Spleen (tissue), 11 donors: ENCODE data around the gene FAF1. TPM values are rescaled to one million over a fixed set of nuclear protein-coding genes. Genes with fewer than 3 reads are reported as not detected.

Experiments used
- DNase-seq: peaks from one replicate; pipeline ENCODE4 v3.0.0-alpha.2; 2020
- H3K27ac ChIP-seq, 8 donors: fragments of 200-600 bp; sonication (generic) in 7 of 8; 1 replicate in 4 of 8; 2 replicates in 4 of 8; pipeline versions ENCODE4 v1.5.0 to v1.8.0; 2016 to 2021; ENCODE audit warnings: inconsistent platforms in 4 of 8, mild to moderate bottlenecking in 4 of 8, moderate library complexity in 1 of 8
- H3K27me3 ChIP-seq, 7 donors: fragments of 200-600 bp; sonication (generic) in 6 of 7; replicated peaks in 1 of 7; 1 replicate in 4 of 7; 2 replicates in 3 of 7; pipeline versions ENCODE4 v1.5.0 to v1.8.0; 2016 to 2021; ENCODE audit warnings: inconsistent platforms in 3 of 7, mild to moderate bottlenecking in 1 of 7
- H3K36me3 ChIP-seq, 6 donors: fragments of 200-600 bp; sonication (generic) in 5 of 6; 1 replicate in 4 of 6; 2 replicates in 2 of 6; pipeline versions ENCODE4 v1.5.0 to v1.8.0; 2016 to 2021; ENCODE audit warnings: inconsistent platforms in 2 of 6
- H3K4me1 ChIP-seq, 6 donors: fragments of 200-600 bp; sonication (generic) in 5 of 6; 1 replicate in 3 of 6; 2 replicates in 3 of 6; pipeline versions ENCODE4 v1.5.0 to v1.8.0; 2016 to 2021; ENCODE audit warnings: inconsistent platforms in 3 of 6
- H3K4me3 ChIP-seq, 8 donors: fragments of 200-600 bp; sonication (generic) in 7 of 8; 1 replicate in 4 of 8; 2 replicates in 4 of 8; pipeline versions ENCODE4 v1.5.0 to v1.8.0; 2016 to 2021; ENCODE audit warnings: inconsistent platforms in 4 of 8, mild to moderate bottlenecking in 4 of 8, moderate library complexity in 2 of 8
- H3K9me3 ChIP-seq, 8 donors: fragments of 200-600 bp; sonication (generic) in 7 of 8; 1 replicate in 4 of 8; 2 replicates in 4 of 8; pipeline versions ENCODE4 v1.5.0 to v1.8.0; 2016 to 2021; ENCODE audit warnings: inconsistent platforms in 4 of 8
- CTCF ChIP-seq, 11 experiments: fragments of 200-600 bp in 7 of 11; fragments of 450-650 bp in 4 of 11; sonication (generic) in 4 of 11; IDR thresholded peaks in 8 of 11; conservative IDR thresholded peaks in 3 of 11; 1 replicate in 7 of 11; 2 replicates in 4 of 11; pipeline versions ENCODE4 v1.4.0 to v1.8.0; 2016 to 2021; ENCODE audit warnings: antibody characterized with exemption in 11 of 11, inconsistent platforms in 4 of 11, mild to moderate bottlenecking in 1 of 11
- POLR2A ChIP-seq, 3 donors: fragments of 450-650 bp; IDR thresholded peaks; one replicate each; pipeline ENCODE4 v1.5.1; 2017; ENCODE audit warnings: antibody characterized with exemption in 3 of 3, mild to moderate bottlenecking in 1 of 3
- POLR2AphosphoS5 ChIP-seq, 3 donors: sonication (generic); formaldehyde crosslinking; IDR thresholded peaks; one replicate each; pipeline ENCODE4 v1.5.1; 2017; ENCODE audit warnings: antibody characterized with exemption in 3 of 3
- WGBS, 5 donors: extraction: QIAGEN DNeasy Blood & Tissue Kit in 3 of 5; methylation state at CpG; one replicate each; pipeline versions ENCODE4 v1.1.5 to v1.1.7; 2013 to 2018; 5-methylcytosine and 5-hydroxymethylcytosine counted together
- intact Hi-C: fragments of 100-400 bp; cut with DNase I; formaldehyde crosslinking; loops from one replicate; pipeline ENCODE4 v1.15.0; 2023; ENCODE audit warnings: low total_unique reads
- polyA plus RNA-seq, 3 donors: library from polyadenylated mRNA; stranded (reverse); fragments of 200-250 nt; gene quantifications; one replicate each; pipeline ENCODE4 v1.2.1, GENCODE V29; 2013
- total RNA-seq, 7 donors: library from RNA; depleted of rRNA in 3 of 7; stranded (reverse); fragments of >200 nt in 3 of 7; fragmentation: NEBNext Ultra II Directional in 4 of 7; extraction: Animal tissue kit (Norgen Biotek cat#: 25700) in 4 of 7; gene quantifications; one replicate each; pipeline versions ENCODE4 v1.1.0 to v1.2.1, GENCODE V29; 2016 to 2021
- donor health status: healthy with polysubstance abuse.
- donor health status: DM: no; HTN: no; CAD: no; lungs with moderate emphysema.
- donor health status: DM: no; HTN: no; CAD: no.
- donor health status: Bipolar disorder and iron deficiency.
- donor health status: healthy.
- donor health status: DM: no; HTN: no; CAD: no.
- donor health status: DM: yes; HTN: yes; CAD: no.

The FAF1 gene
- total and polyA plus RNA-seq, 10 donors: 16.7 to 58.7 (median 40.0) TPM

- peaks cover 0 to 8% (median 0%) of the 10 kb centered on the region in 6 donors for H3K4me1 ChIP-seq
- H3K27me3 ChIP-seq: no peaks in the 10 kb centered on the region
- H3K27ac ChIP-seq: no peak overlapping the region
- H3K36me3 ChIP-seq: no peaks in the 10 kb centered on the region
- WGBS, 5 donors: 94 to 98% (median 97%) methylated on average over 4 of the region's 4 CpGs
- no peak overlapping the region for H3K4me3 ChIP-seq
- no peaks in the 10 kb centered on the region for H3K9me3 ChIP-seq
- intact Hi-C loops: no loop called here
- no peak for TF ChIP-seq POLR2A (IDR thresholded peaks at IDR 0.05)
- no peak for TF ChIP-seq CTCF (IDR thresholded peaks at IDR 0.05 in 8 of 11, conservative IDR thresholded peaks at IDR 0.05 in 3 of 11)
- no peak for TF ChIP-seq POLR2AphosphoS5 (IDR thresholded peaks at IDR 0.05)
- DNase-seq: no peak
These were observed 260.3 kb downstream of the FAF1 start for GRCh38 chr1:50699795-50700194.

GRCh38 chr1:50697440-50698421 is 262.3 kb downstream of the FAF1 start:
- WGBS, 5 donors: 95 to 99% (median 98%) methylated on average over 3 of the region's 3 CpGs

DNA sequence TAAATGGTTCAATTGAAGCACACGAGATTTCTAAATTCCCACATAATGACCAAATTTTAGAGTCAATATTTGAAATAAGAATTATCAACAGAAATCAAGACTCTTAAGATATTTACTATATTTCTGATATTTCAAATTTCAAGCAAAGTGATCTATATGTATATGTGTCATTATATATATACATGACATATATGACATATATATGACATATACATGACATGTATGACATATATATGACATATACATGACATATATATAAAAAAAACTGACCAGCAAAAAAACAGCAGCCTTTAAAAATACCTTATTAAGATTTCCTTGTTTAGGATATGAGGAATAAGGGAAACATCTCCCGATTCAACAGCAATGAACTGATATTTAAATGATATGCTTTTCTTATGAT is 266.2 kb downstream of the FAF1 start:
- Histone ChIP-seq H3K9me3 (no peaks in the 10 kb centered on the region), H3K36me3 (peaks cover 0 to 15% (median 0%) of the 10 kb centered on the region in 6 donors), H3K4me3 (no peak overlapping the region), H3K4me1 (no peaks in the 10 kb centered on the region), H3K27ac (no peak overlapping the region), H3K27me3 (no peaks in the 10 kb centered on the region)
- no peak for DNase-seq
- intact Hi-C loops: no loop called here
- 94 to 98% (median 95%) methylated on average over 2 of the region's 2 CpGs for WGBS, 5 donors
- no peak for TF ChIP-seq POLR2AphosphoS5 (IDR thresholded peaks at IDR 0.05)
- TF ChIP-seq POLR2A (IDR thresholded peaks at IDR 0.05): no peak
- no peak for TF ChIP-seq CTCF (IDR thresholded peaks at IDR 0.05 in 8 of 11, conservative IDR thresholded peaks at IDR 0.05 in 3 of 11)

More at GRCh38 chr1:50697440-50698421, 262.3 kb downstream of the FAF1 start:
- Histone ChIP-seq H3K4me3 (no peak overlapping the region), H3K9me3 (no peaks in the 10 kb centered on the region), H3K27ac (no peak overlapping the region), H3K4me1 (no peaks in the 10 kb centered on the region), H3K36me3 (no peaks in the 10 kb centered on the region), H3K27me3 (no peaks in the 10 kb centered on the region)
- DNase-seq: no peak
- TF ChIP-seq POLR2A (IDR thresholded peaks at IDR 0.05) (no peak), POLR2AphosphoS5 (IDR thresholded peaks at IDR 0.05) (no peak), CTCF (IDR thresholded peaks at IDR 0.05 in 8 of 11, conservative IDR thresholded peaks at IDR 0.05 in 3 of 11) (no peak)
- intact Hi-C loops: no loop called here

- no peak for DNase-seq
- TF ChIP-seq POLR2A (IDR thresholded peaks at IDR 0.05) (no peak), POLR2AphosphoS5 (IDR thresholded peaks at IDR 0.05) (no peak), CTCF (IDR thresholded peaks at IDR 0.05 in 8 of 11, conservative IDR thresholded peaks at IDR 0.05 in 3 of 11) (no peak)
- WGBS, 5 donors: 83 to 97% (median 95%) methylated on average over 3 of the region's 3 CpGs
- H3K4me1 ChIP-seq: no peaks in the 10 kb centered on the region
- no peak overlapping the region for H3K4me3 ChIP-seq
- H3K27ac ChIP-seq: no peak overlapping the region
- no peaks in the 10 kb centered on the region for H3K9me3 ChIP-seq
- H3K36me3 ChIP-seq: peaks cover 0 to 24% (median 2%) of the 10 kb centered on the region in 6 donors
- intact Hi-C loops: no loop called here
- no peaks in the 10 kb centered on the region for H3K27me3 ChIP-seq
These were observed 275.9 kb downstream of the FAF1 start for GRCh38 chr1:50684185-50684584.
